Naive thymus-derived CD8-positive, alpha-beta T cell (primary cell): ENCODE results near the gene FSIP1. TPM values are rescaled to one million over a fixed set of nuclear protein-coding genes. Genes with fewer than 3 reads are reported as not detected.
A peak's percentile ranks its signal among the peaks of the same experiment; 100 is the strongest.

Experiments
- ATAC-seq, 2 donors: fragments of 150-1000 bp; cut with Tn5 transposase in 1 of 2; sonication (Bioruptor Pico), chemical (Tn5 transposase) in 1 of 2; 1 replicate in 1 of 2; 2 replicates in 1 of 2; pipeline ENCODE4 v1.10.0; 2021; ENCODE audit warnings: mild to moderate bottlenecking in 2 of 2, moderate library complexity in 2 of 2
- POLR2A ChIA-PET: fragments of 350-600 bp; sonication (Branson Sonifier 250); formaldehyde crosslinking; loops from one replicate; lab custom pipeline; 2021; ENCODE audit warnings: antibody characterized with exemption; lab: Charles Lee
- DNase-seq, 10 donors: peaks; one replicate each; pipeline versions ENCODE4 v3.0.0 to v3.0.0-alpha.2; 2020 to 2022
- H3K27ac Mint-ChIP-seq, 10 donors: one replicate each; pipeline ENCODE4 v1.8.0; 2020 to 2022; ENCODE audit warnings: mild to moderate bottlenecking in 10 of 10, mixed read lengths in 10 of 10, moderate library complexity in 4 of 10, inconsistent platforms in 1 of 10
- H3K27me3 Mint-ChIP-seq, 5 donors: one replicate each; pipeline ENCODE4 v1.8.0; 2021 to 2022; ENCODE audit warnings: mixed read lengths in 5 of 5
- H3K36me3 Mint-ChIP-seq, 3 donors: one replicate each; pipeline ENCODE4 v1.8.0; 2020 to 2022; ENCODE audit warnings: mixed read lengths in 3 of 3, mild to moderate bottlenecking in 2 of 3, inconsistent platforms in 1 of 3
- H3K4me1 Mint-ChIP-seq, 4 donors: one replicate each; pipeline ENCODE4 v1.8.0; 2021 to 2022; ENCODE audit warnings: mixed read lengths in 4 of 4
- H3K4me3 Mint-ChIP-seq, 10 donors: one replicate each; pipeline ENCODE4 v1.8.0; 2020 to 2022; ENCODE audit warnings: mild to moderate bottlenecking in 10 of 10, mixed read lengths in 10 of 10, moderate library complexity in 6 of 10, inconsistent platforms in 1 of 10
- H3K9me3 Mint-ChIP-seq, 9 donors: one replicate each; pipeline ENCODE4 v1.8.0; 2020 to 2022; ENCODE audit warnings: mixed read lengths in 9 of 9, mild to moderate bottlenecking in 3 of 9, inconsistent platforms in 1 of 9, moderate library complexity in 1 of 9
- polyA plus RNA-seq, 3 donors: library from polyadenylated mRNA; unstranded; fragments of 300-500 nt; fragmentation: Illumina TruSeq; gene quantifications; one replicate each; pipeline ENCODE4 v1.2.3, GENCODE V29; 2021
- total RNA-seq, 8 experiments: library from RNA in 2 of 8; stranded (reverse) in 2 of 8; gene quantifications; one replicate each; pipeline ENCODE4 v1.2.3 and lab custom pipeline; 2021 to 2026

FSIP1 gene
- total and polyA plus RNA-seq, 5 experiments from 2014 or later, result 0.30 to 0.85 (median 0.49) TPM; not detected in 1

DNA sequence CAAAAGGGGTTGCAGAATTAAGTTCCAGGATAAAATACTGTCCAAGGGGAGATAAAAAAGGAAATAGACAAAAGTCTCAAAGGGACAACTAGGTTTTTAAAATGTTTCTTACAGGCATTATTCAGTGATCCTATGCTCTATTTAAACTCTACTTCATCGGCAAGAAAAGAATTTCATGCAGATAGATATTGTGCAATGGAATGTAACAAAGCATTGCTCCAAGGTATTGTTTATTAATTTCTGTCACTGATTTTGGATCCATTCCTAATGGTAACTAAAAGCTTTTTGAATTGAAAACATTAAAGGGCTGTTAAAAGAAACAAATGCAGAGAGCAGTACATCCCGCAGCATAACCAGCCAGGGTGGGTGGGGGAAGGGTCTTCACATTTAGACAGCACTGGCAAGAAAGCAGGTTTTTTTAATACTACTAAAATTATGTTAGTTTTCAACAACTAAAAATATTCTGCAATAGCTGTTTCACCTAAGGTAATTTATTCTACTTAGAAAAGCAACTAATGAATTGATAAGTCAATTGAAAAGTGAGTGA is 118.9 kb downstream of the FSIP1 start:
- DNase-seq, result no peak
- no peak for ATAC-seq
- Mint-ChIP-seq H3K27me3 (peaks cover 0 to 6% (median 2%) of the 10 kb centered on the region in 5 donors), H3K4me3 (no peak overlapping the region), H3K27ac (no peak overlapping the region), H3K9me3 (peaks cover 0 to 3% (median 0%) of the 10 kb centered on the region in 9 donors), H3K4me1 (peaks cover 0 to 15% (median 0%) of the 10 kb centered on the region in 4 donors), H3K36me3 (peaks cover 0 to 2% (median 2%) of the 10 kb centered on the region in 3 donors)
- POLR2A ChIA-PET, result no interaction called here

DNA sequence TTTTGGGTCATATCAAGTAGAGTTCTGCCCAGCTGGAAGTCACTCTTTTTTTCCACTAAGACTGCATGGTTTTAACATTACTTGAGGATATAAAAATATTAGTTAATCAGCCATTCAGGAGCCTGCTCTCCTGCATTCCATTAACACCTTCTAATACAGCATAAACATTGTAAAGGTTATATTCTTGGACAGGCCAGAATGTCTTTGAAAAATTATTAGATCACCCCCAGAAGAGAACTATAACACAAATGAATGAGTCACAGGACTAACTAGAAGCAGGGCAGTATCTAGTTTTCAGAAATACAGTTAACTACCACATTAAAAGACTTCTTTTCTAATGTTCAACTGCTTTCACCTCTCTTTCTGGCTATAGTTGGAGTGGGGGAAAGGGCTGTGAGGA is 120.9 kb downstream of the FSIP1 start:
- Mint-ChIP-seq H3K36me3 (peaks cover 0 to 5% (median 5%) of the 10 kb centered on the region in 3 donors), H3K4me1 (peaks cover 0 to 11% (median 0%) of the 10 kb centered on the region in 4 donors), H3K27me3 (peaks cover 0 to 8% (median 3%) of the 10 kb centered on the region in 5 donors), H3K9me3 (peaks cover 0 to 5% (median 0%) of the 10 kb centered on the region in 9 donors), H3K27ac (no peak overlapping the region), H3K4me3 (no peak overlapping the region)
- ATAC-seq (no peak), DNase-seq (no peak)
- POLR2A ChIA-PET, result no interaction called here

DNA sequence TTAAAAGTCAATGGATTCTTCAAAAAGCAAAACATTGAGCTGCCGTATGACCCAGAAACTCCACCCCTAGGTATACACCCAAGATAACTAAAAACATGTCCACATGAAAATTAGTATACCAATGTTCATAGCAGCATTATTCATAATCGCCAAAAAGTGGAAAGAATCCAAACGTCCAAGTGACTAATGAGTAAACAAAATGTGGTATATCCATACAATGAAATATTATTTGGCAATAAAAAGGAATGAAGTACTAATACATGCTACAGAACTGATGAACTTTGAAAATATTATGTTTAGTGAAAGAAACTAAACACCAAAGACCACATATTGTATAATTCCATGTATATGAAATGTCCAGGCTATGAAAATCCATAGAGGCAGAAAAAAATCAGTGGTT is 123.9 kb downstream of the FSIP1 start:
- POLR2A ChIA-PET, result no interaction called here
- ATAC-seq, result no peak
- no peaks in the 10 kb centered on the region for H3K4me1 Mint-ChIP-seq

DNA sequence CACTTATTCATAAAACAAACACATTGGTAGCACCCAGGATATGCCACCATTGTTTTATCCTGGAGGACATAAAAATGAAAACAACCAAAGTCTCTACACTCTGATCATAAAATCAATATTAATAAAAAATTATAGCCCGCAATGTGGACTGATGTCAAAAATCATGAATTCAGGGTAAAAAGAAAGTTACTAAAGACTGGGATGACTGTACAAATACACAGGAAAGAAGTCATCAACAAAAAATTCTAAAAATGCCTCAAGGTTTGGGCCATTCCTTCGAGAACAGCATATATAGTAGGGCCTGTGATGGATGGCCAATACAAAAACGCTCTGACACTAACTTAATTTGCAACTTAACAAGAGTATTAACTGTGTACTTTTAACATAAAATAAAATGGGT is 125.0 kb downstream of the FSIP1 start:
- H3K4me1 Mint-ChIP-seq, result no peaks in the 10 kb centered on the region
- peaks cover 0 to 9% (median 7%) of the 10 kb centered on the region in 5 donors for H3K27me3 Mint-ChIP-seq
- peaks cover 0 to 5% (median 5%) of the 10 kb centered on the region in 3 donors for H3K36me3 Mint-ChIP-seq
- peaks cover 0 to 5% (median 0%) of the 10 kb centered on the region in 9 donors for H3K9me3 Mint-ChIP-seq
- DNase-seq (no peak), ATAC-seq (no peak)
- no peak overlapping the region for H3K27ac Mint-ChIP-seq
- H3K4me3 Mint-ChIP-seq, result no peak overlapping the region
- POLR2A ChIA-PET, result no interaction called here

More for the DNA sequence above, 123.9 kb downstream of the FSIP1 start:
- Mint-ChIP-seq H3K36me3 (peaks cover 0 to 5% (median 5%) of the 10 kb centered on the region in 3 donors), H3K27me3 (peaks cover 0 to 9% (median 8%) of the 10 kb centered on the region in 5 donors), H3K9me3 (peaks cover 0 to 5% (median 0%) of the 10 kb centered on the region in 9 donors), H3K4me3 (no peak overlapping the region), H3K27ac (no peak overlapping the region)
- DNase-seq, result no peak

DNA sequence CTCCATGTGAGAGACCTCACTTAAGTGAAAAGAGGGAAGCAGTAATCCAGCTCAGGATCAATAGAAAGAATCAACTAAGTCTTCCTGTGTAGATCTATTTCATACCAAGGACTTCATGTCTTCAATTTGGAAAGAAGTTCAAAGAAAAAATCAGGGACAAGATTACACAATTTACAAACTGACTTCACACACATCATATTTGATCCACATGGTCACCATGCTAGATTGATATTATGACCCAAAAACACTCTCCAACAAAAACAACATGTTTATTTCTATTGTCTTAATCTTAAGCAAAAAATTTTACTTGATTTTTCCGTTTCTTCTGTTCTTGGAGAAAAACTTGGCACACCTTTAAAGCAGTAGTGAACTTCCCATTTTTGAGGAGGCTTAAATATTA is 125.5 kb downstream of the FSIP1 start:
- no peaks in the 10 kb centered on the region for H3K4me1 Mint-ChIP-seq
- H3K4me3 Mint-ChIP-seq, result no peak overlapping the region
- DNase-seq (no peak), ATAC-seq (no peak)
- H3K27ac Mint-ChIP-seq, result no peak overlapping the region
- POLR2A ChIA-PET, result no interaction called here
- H3K36me3 Mint-ChIP-seq, result peaks cover 0 to 5% (median 5%) of the 10 kb centered on the region in 3 donors
- H3K27me3 Mint-ChIP-seq, result peaks cover 0 to 9% (median 7%) of the 10 kb centered on the region in 5 donors
- peaks cover 0 to 5% (median 0%) of the 10 kb centered on the region in 9 donors for H3K9me3 Mint-ChIP-seq

DNA sequence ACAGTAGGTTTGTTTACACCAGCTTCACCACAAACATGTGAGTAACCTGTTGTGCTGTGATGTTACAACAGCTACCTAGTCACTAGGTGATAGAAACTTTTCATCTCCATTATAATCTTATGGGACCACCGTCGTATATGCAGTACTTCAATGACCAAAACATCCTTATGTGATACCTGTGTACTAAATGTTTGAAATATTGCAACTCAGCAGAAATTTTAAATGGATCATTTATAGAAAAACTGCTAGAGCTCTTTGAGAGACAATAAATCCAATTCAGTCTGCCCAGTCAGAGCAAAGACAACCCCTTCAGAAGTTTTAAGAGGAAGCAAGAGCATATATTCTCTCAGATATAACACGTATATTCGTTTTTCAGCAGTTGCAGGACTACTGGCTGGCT is 128.3 kb downstream of the FSIP1 start:
- no peak overlapping the region for H3K4me3 Mint-ChIP-seq
- peaks cover 0 to 5% (median 5%) of the 10 kb centered on the region in 3 donors for H3K36me3 Mint-ChIP-seq
- POLR2A ChIA-PET, result no interaction called here
- no peak for ATAC-seq
- peaks cover 0 to 9% (median 4%) of the 10 kb centered on the region in 5 donors for H3K27me3 Mint-ChIP-seq
- no peaks in the 10 kb centered on the region for H3K4me1 Mint-ChIP-seq
- peaks cover 0 to 5% (median 0%) of the 10 kb centered on the region in 9 donors for H3K9me3 Mint-ChIP-seq
- H3K27ac Mint-ChIP-seq, result no peak overlapping the region
- no peak for DNase-seq

DNA sequence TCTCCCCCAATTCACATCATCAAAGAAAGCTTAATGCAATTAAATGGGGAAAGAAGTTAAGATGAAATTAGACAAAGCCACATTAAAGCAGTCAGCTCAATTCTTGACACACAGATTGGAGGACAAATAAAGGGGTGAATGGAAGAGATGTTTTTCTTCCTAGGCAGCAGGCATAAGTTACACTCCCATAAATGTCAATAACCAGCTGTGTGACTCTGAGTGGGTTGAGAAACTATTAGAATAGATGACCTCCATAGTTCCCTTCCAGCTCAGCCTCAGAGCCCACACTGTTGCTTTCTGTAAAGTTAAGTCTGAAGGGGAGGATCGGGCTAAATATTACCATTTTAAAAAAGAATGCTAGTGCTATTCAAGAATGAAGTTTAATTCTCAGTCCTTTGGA is 130.8 kb downstream of the FSIP1 start:
- Mint-ChIP-seq H3K27ac (no peak overlapping the region), H3K4me1 (no peaks in the 10 kb centered on the region), H3K9me3 (no peaks in the 10 kb centered on the region), H3K4me3 (no peak overlapping the region), H3K27me3 (peaks cover 0 to 9% (median 3%) of the 10 kb centered on the region in 5 donors), H3K36me3 (no peaks in the 10 kb centered on the region)
- DNase-seq (no peak), ATAC-seq (no peak)
- POLR2A ChIA-PET, result no interaction called here

DNA sequence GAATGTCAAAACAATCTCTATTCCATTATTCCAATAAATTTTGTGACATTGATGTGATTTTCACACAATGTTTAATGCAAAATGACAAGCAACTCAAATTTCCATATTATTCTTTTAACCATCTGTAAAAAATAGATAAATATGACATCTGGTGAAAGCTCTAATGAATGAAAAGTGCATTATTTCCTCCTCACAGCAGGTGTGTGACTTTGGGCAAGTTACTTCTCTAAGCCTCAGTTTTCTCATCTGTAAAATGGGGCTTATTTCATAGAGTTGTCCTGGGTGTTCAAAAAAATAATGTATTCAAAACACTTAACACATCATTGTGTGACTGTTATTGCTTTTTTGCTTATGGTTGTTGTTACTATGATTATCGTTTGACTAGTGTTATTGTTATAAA is 131.3 kb downstream of the FSIP1 start:
- Mint-ChIP-seq H3K9me3 (no peaks in the 10 kb centered on the region), H3K36me3 (no peaks in the 10 kb centered on the region), H3K4me1 (no peaks in the 10 kb centered on the region), H3K27ac (no peak overlapping the region), H3K4me3 (no peak overlapping the region), H3K27me3 (peaks cover 0 to 9% (median 3%) of the 10 kb centered on the region in 5 donors)
- POLR2A ChIA-PET, result no interaction called here
- ATAC-seq (no peak), DNase-seq (no peak)

DNA sequence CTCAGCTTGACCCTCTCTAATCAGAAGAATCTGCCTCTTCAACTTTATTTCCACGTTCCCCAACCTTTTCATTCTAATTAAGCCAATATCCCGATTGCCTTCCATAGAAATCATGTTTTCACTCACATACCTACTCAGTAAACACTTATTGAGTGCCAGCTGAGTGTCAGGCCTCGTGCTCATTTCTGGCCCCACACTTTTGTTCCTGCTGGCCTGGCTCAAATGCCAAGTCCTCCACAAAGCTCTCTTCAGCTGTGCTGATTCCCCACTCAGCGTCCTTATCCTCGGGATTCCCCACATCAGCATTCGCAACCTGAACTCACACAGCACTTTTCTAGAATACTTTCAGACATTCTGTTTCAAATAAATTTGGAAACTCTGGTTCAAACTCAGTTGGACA is 132.9 kb downstream of the FSIP1 start:
- no peaks in the 10 kb centered on the region for H3K9me3 Mint-ChIP-seq
- no peaks in the 10 kb centered on the region for H3K36me3 Mint-ChIP-seq
- DNase-seq (no peak), ATAC-seq (no peak)
- POLR2A ChIA-PET, result interaction anchor here (0.5 kb wide), 1 partner anchor 10 kb away, joined by 3 read pairs; no protein-coding TSS in a partner anchor
- peaks cover 0 to 3% (median 0%) of the 10 kb centered on the region in 5 donors for H3K27me3 Mint-ChIP-seq
- peak overlapping the region in 2 of 10 donors; percentile 9 to 75 for H3K27ac Mint-ChIP-seq
- H3K4me1 Mint-ChIP-seq, result no peaks in the 10 kb centered on the region
- no peak overlapping the region for H3K4me3 Mint-ChIP-seq

DNA sequence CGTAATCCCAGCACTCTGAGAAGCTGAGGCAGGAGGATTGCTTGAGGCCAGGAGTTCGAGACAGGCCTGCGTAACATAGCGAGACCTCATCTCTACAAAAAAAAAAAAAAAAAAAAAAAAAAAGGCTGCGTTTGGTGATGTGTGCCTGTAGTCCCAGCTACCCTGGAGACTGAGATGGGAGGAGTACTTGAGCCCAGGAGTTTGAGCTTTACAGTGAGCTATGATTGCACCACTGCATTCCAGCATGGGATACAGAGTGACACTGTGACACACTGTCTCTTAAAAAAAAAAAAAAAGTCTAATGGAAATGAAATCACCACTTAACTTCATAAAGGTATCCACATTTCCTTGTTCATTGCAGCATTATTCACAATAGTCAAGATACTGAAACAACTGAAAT is 136.2 kb downstream of the FSIP1 start:
- no peak overlapping the region for H3K4me3 Mint-ChIP-seq
- H3K36me3 Mint-ChIP-seq, result no peaks in the 10 kb centered on the region

DNA sequence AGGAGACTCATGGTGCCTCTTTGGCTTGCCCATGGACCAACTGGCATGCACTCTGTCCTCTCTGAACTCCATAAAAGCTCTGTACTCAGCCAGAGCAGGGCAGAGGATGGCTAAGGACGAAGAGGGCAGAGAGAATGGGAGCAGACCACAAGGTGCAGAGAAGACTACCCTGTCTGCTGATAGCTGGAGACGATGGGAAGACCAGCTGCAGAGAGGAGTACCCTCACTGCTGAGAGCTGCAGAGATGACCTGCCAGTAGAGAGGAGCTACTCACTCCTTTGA is 136.7 kb downstream of the FSIP1 start:
- H3K27me3 Mint-ChIP-seq, result no peaks in the 10 kb centered on the region
- POLR2A ChIA-PET, result no interaction called here
- H3K27ac Mint-ChIP-seq, result no peak overlapping the region
- peaks cover 0 to 4% (median under 1%) of the 10 kb centered on the region in 4 donors for H3K4me1 Mint-ChIP-seq
- no peaks in the 10 kb centered on the region for H3K9me3 Mint-ChIP-seq
- no peaks in the 10 kb centered on the region for H3K36me3 Mint-ChIP-seq
- DNase-seq, result no peak
- no peak overlapping the region for H3K4me3 Mint-ChIP-seq
- no peak for ATAC-seq

More for the DNA sequence above, 136.2 kb downstream of the FSIP1 start:
- Mint-ChIP-seq H3K9me3 (no peaks in the 10 kb centered on the region), H3K4me1 (peaks cover 0 to 2% (median under 1%) of the 10 kb centered on the region in 4 donors), H3K27ac (no peak overlapping the region), H3K27me3 (no peaks in the 10 kb centered on the region)
- DNase-seq, result no peak
- no peak for ATAC-seq
- POLR2A ChIA-PET, result no interaction called here

DNA sequence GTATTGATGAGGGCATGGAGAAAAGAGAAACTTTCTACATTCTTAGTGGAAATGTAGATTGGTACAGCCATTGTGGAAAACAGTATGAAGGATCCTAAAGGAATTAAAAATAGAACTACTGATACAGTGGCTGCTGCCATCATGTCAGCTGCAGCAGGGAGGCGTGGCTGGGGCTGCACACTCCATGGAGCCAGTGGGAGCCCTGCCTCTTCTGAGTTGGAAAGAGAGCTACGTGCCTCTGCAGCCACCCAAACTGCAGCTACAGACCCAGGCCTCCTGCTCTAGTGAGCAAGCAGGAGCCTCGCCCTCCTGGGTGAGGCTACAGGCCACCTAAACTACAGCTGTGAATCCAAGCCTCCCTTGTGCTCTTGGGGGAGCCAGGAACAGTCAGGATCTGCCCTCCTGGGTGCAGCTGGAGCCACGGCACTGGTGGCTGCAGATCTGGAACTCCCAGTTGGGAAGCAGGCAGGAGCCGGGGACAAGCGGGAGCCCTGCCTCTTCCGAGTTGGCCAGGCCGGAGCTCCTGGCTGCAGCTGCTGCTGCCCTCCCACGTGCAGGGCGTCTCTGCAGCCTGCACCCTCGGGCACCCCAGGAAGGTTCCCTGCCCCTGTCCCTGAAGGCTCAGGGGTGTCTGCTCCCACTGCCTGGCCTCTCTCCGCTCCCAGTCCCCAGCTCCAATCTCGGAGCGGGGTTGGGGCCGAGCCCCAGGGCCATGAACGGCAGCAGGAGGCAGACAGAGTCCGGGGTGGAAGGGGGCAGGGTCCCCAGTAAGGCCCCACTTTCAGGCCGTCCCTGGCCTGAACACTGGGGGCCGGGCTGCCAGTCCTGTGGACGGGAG is 137.3 kb downstream of the FSIP1 start:
- Mint-ChIP-seq H3K27me3 (no peaks in the 10 kb centered on the region), H3K36me3 (no peaks in the 10 kb centered on the region), H3K27ac (no peak overlapping the region), H3K4me1 (peaks cover 0 to 9% (median under 1%) of the 10 kb centered on the region in 4 donors), H3K4me3 (no peak overlapping the region), H3K9me3 (no peaks in the 10 kb centered on the region)
- ATAC-seq (no peak), DNase-seq (no peak)
- POLR2A ChIA-PET, result no interaction called here

DNA sequence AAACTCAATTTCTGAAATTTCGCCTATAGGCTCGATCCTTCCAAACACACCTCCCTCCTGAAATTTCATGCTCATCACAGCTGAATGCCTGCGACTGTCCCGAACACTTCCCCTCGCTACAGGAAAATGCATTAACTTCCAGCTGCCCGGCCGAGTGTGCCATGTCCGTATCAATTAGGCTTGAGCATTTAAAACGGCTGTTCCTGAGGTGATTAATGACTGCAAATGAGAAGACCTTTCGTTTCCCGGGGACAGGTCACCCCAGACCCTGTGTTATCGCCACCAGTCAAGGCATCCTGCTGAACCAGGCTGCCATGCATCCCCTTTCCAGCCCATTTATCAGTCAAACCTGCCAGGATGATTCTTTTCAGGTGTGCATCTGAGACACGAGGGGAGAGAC is 138.5 kb downstream of the FSIP1 start:
- Mint-ChIP-seq H3K27ac (peak overlapping the region in 1 of 10 donors; percentile 39), H3K36me3 (no peaks in the 10 kb centered on the region), H3K27me3 (peaks cover 0 to 2% (median 0%) of the 10 kb centered on the region in 5 donors), H3K4me1 (peaks cover 0 to 10% (median under 1%) of the 10 kb centered on the region in 4 donors), H3K9me3 (no peaks in the 10 kb centered on the region), H3K4me3 (no peak overlapping the region)
- DNase-seq, result no peak
- POLR2A ChIA-PET, result no interaction called here
- ATAC-seq, result no peak
